Adrenal gland (tissue), 5 donors: ENCODE results near the gene CAMK1.

ENCODE experiments used
- CTCF ChIP-seq, 6 experiments: fragments of 450-650 bp in 4 of 6; fragments of 200-600 bp in 2 of 6; sonication (generic) in 1 of 6; IDR thresholded peaks; 1 replicate in 5 of 6; 2 replicates in 1 of 6; pipeline versions ENCODE4 v1.5.1 to v1.8.0; 2016 to 2021; ENCODE audit warnings: antibody characterized with exemption in 6 of 6, mild to moderate bottlenecking in 2 of 6, moderate library complexity in 1 of 6
- POLR2A ChIP-seq, 2 donors: fragments of 450-650 bp; IDR thresholded peaks; one replicate each; pipeline ENCODE4 v1.6.1; 2017; ENCODE audit warnings: antibody characterized with exemption in 2 of 2, mild to moderate bottlenecking in 2 of 2, moderate library complexity in 1 of 2
- donor health status: DM: no; HTN: no; CAD: no.

- TF ChIP-seq CTCF (IDR thresholded peaks at IDR 0.05) (no peak), POLR2A (IDR thresholded peaks at IDR 0.05) (no peak)
Measured at GRCh38 chr3:9812870-9813483, 43.2 kb upstream of the CAMK1 start.
